Psoas muscle (tissue), 8 donors: Measurements from ENCODE around the gene TGIF1. TPM values are rescaled to one million over a fixed set of nuclear protein-coding genes. Genes with fewer than 3 reads are reported as not detected.
A peak's percentile ranks its signal among the peaks of the same experiment; 100 is the strongest.

Source experiments
- ATAC-seq, 4 donors: fragments of 200-7000 bp; cut with Tn5 transposase; one replicate each; pipeline ENCODE4 v1.9.1; 2020; ENCODE audit warnings: moderate library complexity in 3 of 4, mild to moderate bottlenecking in 2 of 4
- DNase-seq, 2 donors: peaks; one replicate each; pipeline ENCODE4 v3.0.0-alpha.2; 2020
- H3K27ac ChIP-seq: fragments of 200-600 bp; one replicate; pipeline ENCODE4 v1.8.0; 2022
- H3K27me3 ChIP-seq, 3 donors: fragments of 200-600 bp in 1 of 3; one replicate each; pipeline versions ENCODE4 v1.6.1 to v1.8.0; 2013 to 2022; ENCODE audit warnings: low read length in 2 of 3, mild to moderate bottlenecking in 2 of 3, moderate library complexity in 1 of 3; ENCODE audit not compliant: insufficient read depth in 3 of 3
- H3K36me3 ChIP-seq, 2 donors: fragments of 200-600 bp in 1 of 2; one replicate each; pipeline versions ENCODE4 v1.6.1 to v1.8.0; 2013 to 2022; ENCODE audit warnings: low read depth in 1 of 2, mild to moderate bottlenecking in 1 of 2, moderate library complexity in 1 of 2; ENCODE audit not compliant: insufficient read depth in 1 of 2
- H3K4me1 ChIP-seq: fragments of 200-600 bp; one replicate; pipeline ENCODE4 v1.8.0; 2022
- H3K4me3 ChIP-seq: fragments of 200-600 bp; one replicate; pipeline ENCODE4 v1.8.0; 2022; ENCODE audit warnings: mild to moderate bottlenecking
- H3K9me3 ChIP-seq: fragments of 200-600 bp; one replicate; pipeline ENCODE4 v1.8.0; 2022
- CTCF ChIP-seq: fragments of 200-600 bp; IDR thresholded peaks from one replicate; pipeline ENCODE4 v1.8.0; 2022; ENCODE audit warnings: antibody characterized with exemption
- WGBS, 3 donors: extraction: QIAGEN DNeasy Blood & Tissue Kit; methylation state at CpG; one replicate each; pipeline versions ENCODE4 v1.1.6 to v1.1.7; 2013; 5-methylcytosine and 5-hydroxymethylcytosine counted together
- intact Hi-C, 2 donors: fragments of 100-400 bp; cut with DNase I; formaldehyde crosslinking; loops; one replicate each; pipeline versions ENCODE4 v1.11.0 to v1.14.2; 2022
- polyA plus RNA-seq, 3 donors: library from polyadenylated mRNA; stranded (reverse); fragments of 200-250 nt; gene quantifications; one replicate each; pipeline ENCODE4 v1.2.3, GENCODE V29; 2013
- total RNA-seq, 4 donors: library from RNA; stranded (reverse); fragmentation: NEBNext Ultra II Directional in 2 of 4; extraction: Animal tissue kit (Norgen Biotek cat#: 25700) in 2 of 4; gene quantifications; one replicate each; pipeline versions ENCODE4 v1.2.1 to v1.2.4, GENCODE V29; 2021 to 2023
- donor health status: healthy with polysubstance abuse.
- donor health status: DM: no; HTN: no; CAD: no; lungs with moderate emphysema.
- donor health status: Bipolar disorder and iron deficiency.
- donor health status: healthy.
- donor health status: DM: yes; HTN: yes; CAD: no.
- donor health status: DM: no; HTN: no; CAD: no.
- donor health status: DM: no; HTN: no; CAD: no.
- donor health status: DM: yes; HTN: yes; CAD: no.

TGIF1 gene
- total and polyA plus RNA-seq, 7 donors = 18.2 to 200 (median 57.4) TPM

- ATAC-seq (no peak), DNase-seq (no peak)
- WGBS, 3 donors = 87 to 89% (median 89%) methylated on average over 4 of the region's 4 CpGs
- peaks cover 12% of the 10 kb centered on the region for H3K4me1 ChIP-seq
- H3K36me3 ChIP-seq = peaks cover 12 to 47% of the 10 kb centered on the region in 2 donors
- intact Hi-C loops = no loop called here
- H3K27ac ChIP-seq = no peak overlapping the region
- no peaks in the 10 kb centered on the region for H3K27me3 ChIP-seq
- no peaks in the 10 kb centered on the region for H3K9me3 ChIP-seq
- no peak overlapping the region for H3K4me3 ChIP-seq
- no peak for TF ChIP-seq CTCF
Measured at GRCh38 chr18:3460823-3461398, 10.9 kb downstream of the TGIF1 start.

- no peak overlapping the region for H3K27ac ChIP-seq
- H3K9me3 ChIP-seq = no peaks in the 10 kb centered on the region
- no peak for ATAC-seq
- intact Hi-C loops = no loop called here
- TF ChIP-seq CTCF = no peak
- WGBS, 3 donors = 93 to 98% (median 96%) methylated on average over 5 of the region's 5 CpGs
- peaks cover 8% of the 10 kb centered on the region for H3K4me1 ChIP-seq
- H3K36me3 ChIP-seq = peaks cover 5 to 39% of the 10 kb centered on the region in 2 donors
- H3K27me3 ChIP-seq = no peaks in the 10 kb centered on the region
- no peak for DNase-seq
- no peak overlapping the region for H3K4me3 ChIP-seq
Measured at GRCh38 chr18:3461704-3462103, 11.7 kb downstream of the TGIF1 start.

GRCh38 chr18:3463051-3463450 lies 13.1 kb downstream of the TGIF1 start:
- Histone ChIP-seq H3K27ac (no peak overlapping the region), H3K36me3 (peaks cover 0 to 25% of the 10 kb centered on the region in 2 donors), H3K9me3 (no peaks in the 10 kb centered on the region), H3K4me1 (peaks cover 4% of the 10 kb centered on the region), H3K4me3 (no peak overlapping the region), H3K27me3 (no peaks in the 10 kb centered on the region)
- WGBS, 3 donors = 35 to 47% (median 42%) methylated on average over 2 of the region's 2 CpGs
- intact Hi-C loops = no loop called here
- ATAC-seq = no peak
- TF ChIP-seq CTCF = no peak
- DNase-seq = no peak

- intact Hi-C loops = no loop called here
- DNase-seq = no peak
- Histone ChIP-seq H3K36me3 (no peaks in the 10 kb centered on the region), H3K9me3 (no peaks in the 10 kb centered on the region), H3K4me3 (no peak overlapping the region), H3K27me3 (no peaks in the 10 kb centered on the region), H3K4me1 (peaks cover 4% of the 10 kb centered on the region), H3K27ac (no peak overlapping the region)
- ATAC-seq = peak in 2 of 4 donors; percentile 57 to 59
- no peak for TF ChIP-seq CTCF
- 52 to 59% (median 54%) methylated on average over 5 of the region's 5 CpGs for WGBS, 3 donors
Measured at GRCh38 chr18:3466045-3466444, 16.1 kb downstream of the TGIF1 start.

- no peaks in the 10 kb centered on the region for H3K9me3 ChIP-seq
- H3K4me1 ChIP-seq = peaks cover 4% of the 10 kb centered on the region
- H3K36me3 ChIP-seq = no peaks in the 10 kb centered on the region
- no peak for DNase-seq
- H3K27me3 ChIP-seq = no peaks in the 10 kb centered on the region
- ATAC-seq = no peak
- WGBS, 3 donors = 39 to 43% (median 39%) methylated on average over 2 of the region's 2 CpGs
- intact Hi-C loops = no loop called here
- no peak for TF ChIP-seq CTCF
- H3K4me3 ChIP-seq = no peak overlapping the region
- H3K27ac ChIP-seq = no peak overlapping the region
Measured at GRCh38 chr18:3466872-3467271, 16.9 kb downstream of the TGIF1 start.
